ENCODE results near the gene CASP8. TPM values are rescaled to one million over a fixed set of nuclear protein-coding genes. Genes with fewer than 3 reads are reported as not detected.
"Not testable (repeated sequence)": the region's sequence is repeated elsewhere in the genome, so short reads cannot be mapped to it uniquely, and the experiment has no call there.

The CASP8 gene
- total and polyA plus RNA-seq, 4 donors: 4.5 to 15.1 (median 8.7) TPM

GRCh38 chr2:201298462-201299052 lies 38.2 kb downstream of the CASP8 start:
- DNase-seq (ENCODE audit: low spot score): no peak
- 56% methylated on average over 3 of the region's 3 CpGs for WGBS
- Histone ChIP-seq H3K4me3 (ENCODE audit: low read depth in 1 of 3, low read length in 3 of 3) (no peak overlapping the region), H3K4me1 (ENCODE audit: control insufficient read depth in 4 of 4, insufficient read depth in 4 of 4, low read length in 3 of 4) (no peaks in the 10 kb centered on the region), H3K9me3 (ENCODE audit: control insufficient read depth in 4 of 4, low read length in 3 of 4) (no peaks in the 10 kb centered on the region), H3K27ac (ENCODE audit: low read depth in 1 of 2, low read length in 2 of 2) (no peak overlapping the region), H3K36me3 (ENCODE audit: control insufficient read depth in 4 of 4, insufficient read depth in 3 of 4, low read depth in 1 of 4, low read length in 3 of 4) (no peaks in the 10 kb centered on the region), H3K27me3 (ENCODE audit: control insufficient read depth in 4 of 4, insufficient read depth in 4 of 4, low read length in 3 of 4) (no peaks in the 10 kb centered on the region), H3K9ac (ENCODE audit: low read depth in 1 of 2, low read length in 2 of 2) (no peak overlapping the region)
- TF ChIP-seq FOXA1 (IDR thresholded peaks at IDR 0.05): no peak
- no peak for TF ChIP-seq FOXA2 (IDR thresholded peaks at IDR 0.05)

- H3K4me3 ChIP-seq (ENCODE audit: low read depth in 1 of 3, low read length in 3 of 3); H3K27ac ChIP-seq (ENCODE audit: low read depth in 1 of 2, low read length in 2 of 2); H3K4me1 ChIP-seq (ENCODE audit: control insufficient read depth in 4 of 4, insufficient read depth in 4 of 4, low read length in 3 of 4); H3K9ac ChIP-seq (ENCODE audit: low read depth in 1 of 2, low read length in 2 of 2); H3K9me3 ChIP-seq (ENCODE audit: control insufficient read depth in 4 of 4, low read length in 3 of 4); DNase-seq (ENCODE audit: low spot score); H3K36me3 ChIP-seq (ENCODE audit: control insufficient read depth in 4 of 4, insufficient read depth in 3 of 4, low read depth in 1 of 4, low read length in 3 of 4); H3K27me3 ChIP-seq (ENCODE audit: control insufficient read depth in 4 of 4, insufficient read depth in 4 of 4, low read length in 3 of 4): not testable (repeated sequence)
- 96% methylated on average over 11 of the region's 11 CpGs for WGBS
Observed at GRCh38 chr2:201299929-201300328, 39.6 kb downstream of the CASP8 start.

- no peak for DNase-seq (ENCODE audit: low spot score)
- Histone ChIP-seq H3K9me3 (ENCODE audit: control insufficient read depth in 4 of 4, low read length in 3 of 4) (no peaks in the 10 kb centered on the region), H3K4me1 (ENCODE audit: control insufficient read depth in 4 of 4, insufficient read depth in 4 of 4, low read length in 3 of 4) (no peaks in the 10 kb centered on the region), H3K9ac (ENCODE audit: low read depth in 1 of 2, low read length in 2 of 2) (no peak overlapping the region), H3K4me3 (ENCODE audit: low read depth in 1 of 3, low read length in 3 of 3) (no peak overlapping the region), H3K27ac (ENCODE audit: low read depth in 1 of 2, low read length in 2 of 2) (no peak overlapping the region), H3K36me3 (ENCODE audit: control insufficient read depth in 4 of 4, insufficient read depth in 3 of 4, low read depth in 1 of 4, low read length in 3 of 4) (peaks cover 0 to 3% (median under 1%) of the 10 kb centered on the region in 4 donors), H3K27me3 (ENCODE audit: control insufficient read depth in 4 of 4, insufficient read depth in 4 of 4, low read length in 3 of 4) (no peaks in the 10 kb centered on the region)
- TF ChIP-seq EGR1 (IDR thresholded peaks at IDR 0.05; ENCODE audit: low read depth in 2 of 2): no peak
- no peak for TF ChIP-seq RAD21 (IDR thresholded peaks at IDR 0.05)
- TF ChIP-seq SP1 (IDR thresholded peaks at IDR 0.05): no peak
- TF ChIP-seq FOXA2 (IDR thresholded peaks at IDR 0.05): no peak
- TF ChIP-seq TAF1 (conservative IDR thresholded peaks at IDR 0.05): no peak
- no peak for TF ChIP-seq JUND (IDR thresholded peaks at IDR 0.05)
- TF ChIP-seq REST (IDR thresholded peaks at IDR 0.05): no peak
- TF ChIP-seq ATF3 (IDR thresholded peaks at IDR 0.05): no peak
- no peak for TF ChIP-seq CTCF (IDR thresholded peaks at IDR 0.05; ENCODE audit: low read depth, low read length, missing input control)
- no peak for TF ChIP-seq HNF4G (IDR thresholded peaks at IDR 0.05)
- no peak for TF ChIP-seq ZBTB33 (IDR thresholded peaks at IDR 0.05)
- no peak for TF ChIP-seq RXRA (IDR thresholded peaks at IDR 0.05)
- no peak for TF ChIP-seq MAX (IDR thresholded peaks at IDR 0.05)
- TF ChIP-seq NR2F2 (IDR thresholded peaks at IDR 0.05): no peak
- no peak for TF ChIP-seq YY1 (IDR thresholded peaks at IDR 0.05)
- TF ChIP-seq GABPA (IDR thresholded peaks at IDR 0.05 in 1 of 2, conservative IDR thresholded peaks at IDR 0.05 in 1 of 2): no peak
- TF ChIP-seq FOXA1 (IDR thresholded peaks at IDR 0.05): no peak
- WGBS: 92% methylated on average over 3 of the region's 3 CpGs
Observed at GRCh38 chr2:201307876-201308275, 47.5 kb downstream of the CASP8 start.
